HT-29 (cell line): ENCODE measurements around the gene EN2. TPM values are rescaled to one million over a fixed set of nuclear protein-coding genes. Genes with fewer than 3 reads are reported as not detected.
"Not testable (repeated sequence)": the region's sequence is repeated elsewhere in the genome, so short reads cannot be mapped to it uniquely, and the experiment has no call there.

Source experiments
- DNase-seq: peaks from one replicate; pipeline ENCODE4 v3.0.0-alpha.2; 2015; ENCODE audit warnings: low spot score
- total RNA-seq: library from RNA; depleted of rRNA; stranded (reverse); fragments of >200 nt; shearing (Covaris generic); gene quantifications from 2 replicates; pipeline ENCODE4 v1.2.3, GENCODE V29; 2014

Gene EN2
- total RNA-seq, 1 experiment from 2014 or later: not detected

- no peak for DNase-seq
Observed at GRCh38 chr7:155425887-155426286, 32.0 kb upstream of the EN2 start.

GRCh38 chr7:155426543-155427410 is 31.2 kb upstream of the EN2 start:
- no peak for DNase-seq

DNA sequence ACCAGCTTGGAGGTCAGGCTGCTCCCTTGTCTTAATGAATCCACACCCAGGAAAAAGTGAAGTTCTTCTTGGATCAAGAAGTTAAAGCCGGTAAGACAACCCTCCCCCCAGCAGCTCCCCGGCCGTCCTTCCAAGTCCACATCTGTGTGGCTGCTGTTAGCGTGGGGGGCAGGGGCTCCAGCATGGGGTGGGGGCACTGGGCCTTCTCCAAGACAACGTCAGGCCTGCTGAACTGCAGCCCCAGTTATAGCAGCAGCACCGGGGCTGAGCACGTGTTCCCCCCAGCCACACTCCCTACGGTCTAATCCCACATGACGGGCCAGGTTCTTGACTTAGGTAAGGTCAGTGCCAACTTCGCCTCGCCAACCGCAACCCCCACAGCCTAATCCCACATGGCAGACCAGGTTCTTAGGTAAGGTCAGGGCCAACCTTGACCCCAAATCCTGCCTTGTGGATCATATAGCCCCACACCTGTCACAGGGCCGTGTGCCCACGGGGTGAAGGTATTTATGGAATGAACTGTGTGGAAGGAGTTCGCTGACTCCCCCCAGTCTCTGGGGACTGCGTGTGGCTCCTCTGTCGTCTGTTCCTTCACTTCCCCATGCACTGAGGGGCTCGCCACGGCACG is 30.4 kb upstream of the EN2 start:
- DNase-seq: no peak

GRCh38 chr7:155428171-155428834 is 29.6 kb upstream of the EN2 start:
- no peak for DNase-seq

DNA sequence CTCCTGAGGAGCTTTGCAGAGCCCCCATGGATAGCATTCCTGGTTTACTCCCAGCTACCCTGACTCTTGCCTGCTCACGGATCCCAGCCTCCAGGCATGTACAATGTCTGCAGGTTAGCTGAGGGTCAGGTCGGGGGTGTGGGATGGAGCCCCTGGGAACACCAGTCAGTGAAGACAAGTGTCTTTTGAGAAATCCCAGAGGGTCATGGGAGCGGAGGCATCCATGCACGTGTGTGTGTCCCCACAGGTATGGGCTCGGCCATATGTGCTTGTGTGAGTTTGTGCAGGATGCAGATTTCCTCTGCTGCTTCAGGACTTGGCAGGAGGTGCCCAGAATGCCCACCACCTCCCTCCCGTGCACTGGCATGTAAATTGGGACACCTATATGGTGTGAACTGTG is 28.3 kb upstream of the EN2 start:
- DNase-seq: no peak

- DNase-seq: no peak
Observed at GRCh38 chr7:155430606-155431005, 27.3 kb upstream of the EN2 start.

- no peak for DNase-seq
Observed at GRCh38 chr7:155431231-155431630, 26.7 kb upstream of the EN2 start.

- no peak for DNase-seq
Observed at GRCh38 chr7:155431711-155432110, 26.2 kb upstream of the EN2 start.

DNA sequence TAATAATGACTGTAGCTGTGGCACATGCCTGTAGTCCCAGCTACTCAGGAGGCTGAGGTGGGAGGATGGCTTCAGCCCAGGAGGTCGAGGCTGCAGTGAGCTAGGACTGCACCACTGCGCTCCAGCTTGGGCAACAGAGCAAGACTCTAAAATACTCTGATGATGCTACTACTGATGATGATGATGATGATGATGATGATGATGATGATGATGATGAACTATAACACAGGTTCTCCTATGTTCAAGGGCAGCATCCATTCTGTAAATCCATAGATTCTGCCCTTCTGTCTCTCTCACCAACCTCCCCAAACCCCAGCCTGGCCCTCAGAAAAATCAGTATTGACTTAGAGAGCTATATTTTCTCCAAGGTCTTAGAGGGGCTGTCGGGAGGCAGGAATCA is 22.8 kb upstream of the EN2 start:
- DNase-seq: no peak

DNA sequence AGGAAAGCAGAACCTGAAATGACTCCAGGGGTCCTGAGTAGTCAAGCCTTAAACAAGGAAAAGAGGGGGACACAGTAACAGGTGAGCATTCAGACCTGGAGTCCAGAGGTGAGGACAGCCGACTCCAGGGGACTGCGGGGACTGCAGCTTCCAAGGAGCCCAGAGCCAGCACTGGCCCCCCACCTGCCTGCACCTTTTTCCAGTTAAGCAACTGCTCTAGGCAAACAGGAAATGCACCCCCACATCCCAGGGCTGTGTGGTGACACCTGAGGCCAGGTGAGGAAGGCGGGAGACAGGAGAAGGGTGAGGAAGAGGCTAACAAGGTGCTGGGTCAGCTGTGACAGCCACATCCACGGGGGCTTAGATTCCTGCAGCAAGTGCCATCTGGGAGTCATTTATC is 20.1 kb upstream of the EN2 start:
- DNase-seq: no peak

DNA sequence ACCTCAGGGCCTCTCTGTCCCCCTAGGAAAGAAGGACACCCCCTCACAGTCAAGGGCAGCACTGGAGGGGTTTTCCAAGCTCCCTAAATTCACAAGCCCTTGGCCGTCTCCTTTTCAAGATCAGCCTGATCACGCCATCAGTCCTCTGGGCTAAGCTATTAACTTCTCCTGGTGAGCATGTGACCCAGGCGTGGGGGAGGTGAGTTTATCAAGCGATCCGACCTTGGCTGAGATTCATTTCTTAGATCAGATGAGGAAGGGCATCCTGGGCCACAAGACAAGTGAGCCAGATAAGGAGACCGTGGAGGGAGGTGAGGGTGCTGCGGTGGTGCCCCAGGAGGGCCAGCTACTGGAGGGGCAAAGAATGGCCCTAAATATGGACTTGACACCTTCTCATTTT is 19.2 kb upstream of the EN2 start:
- DNase-seq: no peak

DNA sequence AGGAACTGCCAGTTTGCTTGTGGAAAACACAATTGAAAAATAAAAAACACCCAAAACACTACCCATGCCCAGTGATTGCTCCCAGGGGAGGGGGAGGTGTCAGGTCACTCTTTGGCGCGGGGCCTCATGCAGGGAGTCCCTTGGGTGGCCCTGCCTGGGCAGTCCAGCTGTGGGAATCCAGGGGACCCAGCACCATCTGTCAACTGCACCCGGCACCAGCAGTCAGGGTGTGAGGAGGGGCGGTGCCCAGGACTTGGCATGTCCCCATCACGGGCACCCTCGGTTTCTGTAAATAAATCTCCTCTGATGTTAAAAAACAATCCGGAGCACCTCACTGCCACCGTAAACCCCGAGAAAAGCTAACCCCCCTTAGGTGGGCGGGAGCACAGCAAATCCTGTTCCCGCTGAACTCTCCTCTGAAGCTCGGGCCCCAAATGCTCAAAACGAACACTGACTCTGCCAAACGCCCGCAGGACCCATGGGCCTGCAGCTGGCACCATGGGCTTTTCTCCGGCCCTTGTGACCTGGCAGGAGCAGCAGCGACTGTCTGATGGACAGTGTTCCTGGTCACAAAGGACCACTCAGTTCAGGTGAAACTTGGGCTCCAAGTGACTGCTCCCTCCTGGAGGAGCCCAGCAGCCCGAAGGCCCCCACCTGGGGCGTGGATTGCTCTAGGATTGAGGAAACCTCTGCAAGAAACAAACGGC is 18.5 kb upstream of the EN2 start:
- no peak for DNase-seq

- no peak for DNase-seq
Observed at GRCh38 chr7:155440018-155440410, 17.9 kb upstream of the EN2 start.

DNA sequence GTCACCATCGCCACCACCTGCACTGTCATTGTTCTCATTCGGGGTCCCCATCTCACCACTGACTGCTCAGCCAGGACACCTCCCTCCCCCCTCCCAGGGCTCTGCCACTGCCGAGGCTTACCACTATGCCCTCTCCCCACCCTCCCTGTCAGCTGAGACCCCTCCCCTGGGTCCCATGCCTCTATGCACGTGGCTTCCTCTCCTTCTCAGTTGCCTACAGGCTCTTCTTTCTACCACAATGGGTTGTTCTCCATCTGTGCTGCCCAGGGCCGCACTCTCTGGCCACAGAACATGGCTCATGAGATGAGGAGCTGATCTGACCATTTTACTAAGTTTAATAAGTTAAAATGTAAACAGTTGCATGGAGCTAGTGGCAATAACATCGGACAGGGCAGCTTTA is 16.1 kb upstream of the EN2 start:
- DNase-seq: no peak

DNA sequence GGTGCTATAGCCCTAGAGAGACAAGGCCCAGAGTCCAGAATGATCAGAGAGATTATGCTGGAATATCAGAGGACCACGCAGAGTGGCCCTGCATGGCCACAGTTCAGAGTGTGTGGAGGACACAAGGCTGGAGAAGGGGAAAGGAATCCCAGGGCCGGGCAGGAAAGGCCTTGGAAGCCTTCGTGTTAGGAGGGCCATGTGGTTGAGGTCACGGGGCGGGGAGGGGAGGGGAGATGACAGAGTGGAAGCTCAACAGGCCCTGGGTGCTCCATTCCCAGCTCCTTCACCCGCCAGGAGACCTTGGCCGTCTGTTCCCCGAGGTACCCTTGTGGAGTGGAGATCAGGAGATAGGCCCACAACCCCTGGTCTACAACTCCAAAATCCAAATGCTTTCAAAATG is 13.2 kb upstream of the EN2 start:
- DNase-seq: no peak

DNA sequence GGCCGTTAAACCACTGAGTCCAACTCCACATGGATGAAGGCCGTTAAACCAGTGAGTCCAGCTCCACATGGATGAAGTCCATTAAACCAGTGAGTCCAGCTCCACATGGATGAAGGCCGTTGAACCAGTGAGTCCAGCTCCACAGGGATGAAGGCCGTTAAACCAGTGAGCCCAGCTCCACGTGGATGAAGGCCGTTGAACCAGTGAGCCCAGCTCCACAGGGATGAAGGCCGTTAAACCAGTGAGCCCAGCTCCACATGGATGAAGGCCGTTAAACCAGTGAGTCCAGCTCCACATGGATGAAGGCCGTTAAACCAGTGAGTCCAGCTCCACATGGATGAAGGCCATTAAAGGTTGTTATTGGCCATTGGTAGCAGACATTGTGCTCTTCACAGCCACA is 12.3 kb upstream of the EN2 start:
- DNase-seq: not testable (repeated sequence)

DNA sequence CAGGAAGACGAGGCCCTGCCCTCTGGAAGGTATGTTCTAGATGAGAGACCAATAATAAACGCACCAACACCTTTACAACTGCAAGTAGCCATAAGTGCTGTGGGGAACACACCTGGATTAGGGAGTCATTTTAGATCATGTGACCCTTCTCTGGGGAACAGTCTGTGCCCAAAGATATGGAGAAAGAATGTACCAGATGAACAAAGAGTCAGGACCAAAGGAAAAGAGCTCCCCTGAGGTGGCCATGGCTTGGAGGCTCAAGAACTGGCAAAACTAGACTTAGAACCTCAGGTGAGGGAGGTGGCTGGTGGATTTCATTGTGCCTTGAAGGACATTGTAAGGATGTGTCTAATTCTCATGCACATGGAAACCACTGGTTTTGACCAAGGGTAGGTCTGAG is 10.3 kb upstream of the EN2 start:
- DNase-seq: no peak

DNA sequence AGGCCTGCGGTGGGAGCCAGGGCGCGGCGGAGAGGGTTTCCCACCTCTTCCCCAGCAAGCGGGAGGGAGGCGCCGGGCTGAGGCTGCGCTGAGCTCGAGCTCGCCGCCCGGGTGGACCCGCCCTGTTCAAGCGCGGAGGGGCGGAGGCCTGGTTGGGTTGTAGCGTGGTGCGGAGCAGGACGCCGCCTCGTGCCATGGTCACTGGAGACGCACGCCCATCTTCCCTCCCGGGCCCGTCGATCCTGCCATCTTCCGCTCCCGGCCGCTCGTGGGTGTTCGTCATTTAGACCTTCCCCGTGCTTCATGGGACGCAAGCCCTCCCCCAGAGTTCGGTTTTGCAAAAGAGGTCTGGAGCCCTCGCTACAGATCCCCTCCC is 9.3 kb upstream of the EN2 start:
- no peak for DNase-seq

DNA sequence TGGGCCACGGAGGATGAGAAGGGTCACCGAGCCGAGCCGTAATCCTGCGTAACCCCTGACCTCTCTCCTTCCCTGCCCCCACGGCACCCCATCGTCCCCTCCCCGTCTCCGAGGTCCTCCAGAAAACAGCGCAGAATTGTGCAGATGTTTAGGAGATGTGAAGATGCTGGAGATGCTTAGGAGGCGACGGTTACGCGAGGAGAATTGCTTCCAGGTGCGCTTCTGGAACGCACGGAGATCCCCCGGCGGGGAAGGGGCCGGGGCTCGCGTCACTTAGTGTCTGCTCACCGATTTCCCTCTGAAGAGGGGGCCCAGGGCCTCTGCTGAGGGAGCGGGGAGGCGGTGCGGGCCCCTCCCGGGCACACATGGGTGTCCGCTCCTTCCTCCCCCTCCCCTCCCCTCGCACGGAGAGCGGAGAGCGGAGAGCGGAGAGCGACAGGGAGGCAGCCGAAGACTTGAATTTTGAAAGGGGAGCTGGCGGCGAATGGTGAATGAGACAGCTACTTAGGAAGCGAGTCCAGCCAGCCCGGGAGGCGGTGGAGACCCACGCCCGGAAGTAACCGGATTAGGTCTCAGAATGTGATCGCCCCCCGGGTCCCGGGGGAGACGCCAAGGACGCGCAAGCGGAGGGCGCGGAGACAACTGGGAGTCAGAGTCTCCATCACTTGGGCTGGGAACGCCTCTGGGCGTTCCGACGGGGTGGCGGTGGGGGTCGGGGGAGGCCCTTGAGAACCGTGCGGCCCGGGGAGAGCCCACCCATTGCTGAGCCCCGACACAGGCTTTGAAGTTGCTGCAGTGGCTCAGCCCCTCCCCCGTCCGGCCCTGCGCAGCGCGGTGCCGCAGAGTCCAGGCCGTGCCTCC is 8.7 kb upstream of the EN2 start:
- no peak for DNase-seq

DNA sequence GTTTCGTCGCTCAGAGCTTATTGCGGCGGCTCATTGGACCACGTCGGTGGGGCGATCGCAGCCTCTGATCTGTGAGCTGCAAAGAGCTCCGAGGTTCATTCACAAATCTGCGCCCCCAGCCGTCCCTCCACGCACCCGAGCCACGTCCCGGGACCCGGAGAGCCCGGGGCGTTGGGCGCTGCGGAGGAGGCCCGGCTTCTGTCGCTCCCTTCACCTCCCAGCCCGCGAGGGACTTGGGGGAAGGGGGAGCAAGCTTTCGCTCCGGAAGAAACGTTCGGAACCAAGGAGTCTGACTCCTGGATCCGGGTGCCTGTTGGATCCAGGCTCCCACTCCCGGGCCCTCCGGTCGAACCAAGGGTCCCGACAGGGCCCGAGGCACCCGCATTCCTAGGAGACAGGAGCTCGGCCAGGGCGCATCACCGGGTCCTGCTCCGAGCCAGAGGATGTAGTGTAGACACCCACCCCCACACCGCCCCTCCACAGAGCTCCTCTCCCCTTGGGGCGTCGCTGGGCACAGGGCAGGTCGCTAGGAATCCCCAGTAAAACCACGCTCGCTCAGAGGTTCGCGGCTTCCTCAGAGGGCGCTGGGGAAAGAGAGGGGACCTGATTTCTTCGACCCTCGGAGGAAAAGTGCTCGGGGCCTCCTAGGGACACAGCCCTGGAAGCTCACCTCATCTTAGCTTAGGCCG is 7.9 kb upstream of the EN2 start:
- DNase-seq: no peak

DNA sequence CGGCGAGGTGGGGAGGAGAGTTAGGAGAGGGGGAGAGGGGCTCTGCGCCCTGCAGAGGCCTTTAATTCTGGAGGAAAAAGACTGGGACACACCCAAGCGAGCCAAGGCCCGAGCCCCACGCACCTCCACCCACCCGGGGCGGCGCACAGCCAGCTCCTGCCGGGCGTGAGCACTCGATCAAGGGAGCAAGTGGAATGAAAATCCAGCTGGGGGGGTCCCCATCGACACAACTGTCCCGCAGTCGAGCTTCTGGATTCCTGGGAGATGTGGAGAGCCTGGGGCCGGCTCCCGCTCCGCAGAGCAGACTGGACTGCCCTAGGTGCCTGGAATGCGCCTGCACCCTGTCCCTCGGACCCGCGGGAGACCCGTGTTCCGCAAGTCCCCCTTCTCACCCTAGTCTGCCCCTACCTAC is 7.4 kb upstream of the EN2 start:
- DNase-seq: no peak
